ENCODE results near the gene CYP11A1. TPM values are rescaled to one million over a fixed set of nuclear protein-coding genes. Genes with fewer than 3 reads are reported as not detected.

CYP11A1 gene
- polyA plus RNA-seq, 4 donors, result 0.54 to 2.7 (median 0.73) TPM

- Histone ChIP-seq H3K36me3 (ENCODE audit: control insufficient read depth in 3 of 3, insufficient read depth in 2 of 3, low read depth in 1 of 3, low read length in 3 of 3) (no peaks in the 10 kb centered on the region), H3K4me1 (ENCODE audit: control insufficient read depth in 3 of 3, insufficient read depth in 2 of 3, low read depth in 1 of 3, low read length in 2 of 3) (peaks cover 0 to 45% (median 7%) of the 10 kb centered on the region in 3 donors), H3K4me3 (ENCODE audit: low read depth in 1 of 3, low read length in 3 of 3) (no peak overlapping the region), H3K27me3 (ENCODE audit: control insufficient read depth in 3 of 3, insufficient read depth in 3 of 3, low read length in 3 of 3) (no peaks in the 10 kb centered on the region), H3K27ac (ENCODE audit: low read depth in 1 of 3, low read length in 2 of 3) (peak overlapping the region in 1 of 3 donors; percentile 59), H3K9me3 (ENCODE audit: control insufficient read depth in 2 of 2, insufficient read depth in 1 of 2, low read depth in 1 of 2, low read length in 1 of 2) (peaks cover 0 to 4% of the 10 kb centered on the region in 2 donors)
- DNase-seq (peak in 1 of 2 donors; percentile 41), FAIRE-seq (no peak)
- 62 to 76% (median 73%) methylated on average over 6 of the region's 6 CpGs for WGBS, 3 donors
These were observed 48.9 kb downstream of the CYP11A1 start for GRCh38 chr15:74318376-74319137.

DNA sequence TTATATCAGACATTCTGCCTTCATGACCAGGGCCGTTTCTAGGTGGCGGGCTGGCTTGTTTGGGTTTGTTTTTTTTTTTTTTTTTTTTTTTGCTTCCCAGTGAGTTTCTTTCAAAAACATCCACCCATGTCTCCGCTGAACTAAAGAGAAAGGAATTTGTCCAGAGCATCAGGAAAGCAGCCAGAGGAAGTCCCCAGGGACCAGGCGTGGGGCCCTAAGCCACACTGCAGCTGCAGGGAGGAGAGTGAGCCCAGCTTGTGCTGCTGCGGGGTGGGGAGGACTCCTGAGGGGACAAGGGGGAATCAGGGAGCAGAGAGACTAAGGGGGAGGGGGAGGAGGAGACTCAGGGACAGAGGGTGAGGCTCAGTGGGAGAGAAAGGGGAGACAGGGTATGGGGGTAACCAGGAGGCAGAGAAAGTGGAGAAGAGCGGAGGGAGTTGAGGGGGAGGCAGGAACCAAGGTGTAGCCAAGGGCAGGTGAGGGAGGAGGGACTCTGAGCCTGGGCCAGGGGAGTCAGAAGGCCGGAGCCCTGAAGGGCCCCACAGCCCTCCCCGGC, 49.5 kb downstream of the CYP11A1 start:
- DNase-seq, result peak in 1 of 2 donors; percentile 44
- Histone ChIP-seq H3K36me3 (ENCODE audit: control insufficient read depth in 3 of 3, insufficient read depth in 2 of 3, low read depth in 1 of 3, low read length in 3 of 3) (no peaks in the 10 kb centered on the region), H3K27me3 (ENCODE audit: control insufficient read depth in 3 of 3, insufficient read depth in 3 of 3, low read length in 3 of 3) (peaks cover 0 to under 1% (median 0%) of the 10 kb centered on the region in 3 donors), H3K4me3 (ENCODE audit: low read depth in 1 of 3, low read length in 3 of 3) (no peak overlapping the region), H3K4me1 (ENCODE audit: control insufficient read depth in 3 of 3, insufficient read depth in 2 of 3, low read depth in 1 of 3, low read length in 2 of 3) (peaks cover 0 to 47% (median 7%) of the 10 kb centered on the region in 3 donors), H3K9me3 (ENCODE audit: control insufficient read depth in 2 of 2, insufficient read depth in 1 of 2, low read depth in 1 of 2, low read length in 1 of 2) (peaks cover 0 to 4% of the 10 kb centered on the region in 2 donors), H3K27ac (ENCODE audit: low read depth in 1 of 3, low read length in 2 of 3) (peak overlapping the region in 2 of 3 donors; percentile 6 to 59)
- FAIRE-seq, result no peak
- WGBS, 3 donors, result 45 to 57% (median 53%) methylated on average over 8 of the region's 8 CpGs

- Histone ChIP-seq H3K4me1 (ENCODE audit: control insufficient read depth in 3 of 3, insufficient read depth in 2 of 3, low read depth in 1 of 3, low read length in 2 of 3) (peaks cover 0 to 50% (median 7%) of the 10 kb centered on the region in 3 donors), H3K27me3 (ENCODE audit: control insufficient read depth in 3 of 3, insufficient read depth in 3 of 3, low read length in 3 of 3) (peaks cover 0 to 2% (median 0%) of the 10 kb centered on the region in 3 donors), H3K36me3 (ENCODE audit: control insufficient read depth in 3 of 3, insufficient read depth in 2 of 3, low read depth in 1 of 3, low read length in 3 of 3) (no peaks in the 10 kb centered on the region), H3K9me3 (ENCODE audit: control insufficient read depth in 2 of 2, insufficient read depth in 1 of 2, low read depth in 1 of 2, low read length in 1 of 2) (peaks cover 0 to 4% of the 10 kb centered on the region in 2 donors), H3K4me3 (ENCODE audit: low read depth in 1 of 3, low read length in 3 of 3) (no peak overlapping the region), H3K27ac (ENCODE audit: low read depth in 1 of 3, low read length in 2 of 3) (no peak overlapping the region)
- DNase-seq (no peak), FAIRE-seq (no peak)
- 59 to 64% (median 59%) methylated on average over 13 of the region's 13 CpGs for WGBS, 3 donors
These were observed 51.3 kb downstream of the CYP11A1 start for GRCh38 chr15:74316141-74316540.

GRCh38 chr15:74315626-74316025, 51.8 kb downstream of the CYP11A1 start:
- peak in 1 of 2 donors; percentile 17 for DNase-seq
- no peak overlapping the region for H3K27ac ChIP-seq (ENCODE audit: low read depth in 1 of 3, low read length in 2 of 3)
- peaks cover 0 to 50% (median 7%) of the 10 kb centered on the region in 3 donors for H3K4me1 ChIP-seq (ENCODE audit: control insufficient read depth in 3 of 3, insufficient read depth in 2 of 3, low read depth in 1 of 3, low read length in 2 of 3)
- no peak for FAIRE-seq
- H3K27me3 ChIP-seq (ENCODE audit: control insufficient read depth in 3 of 3, insufficient read depth in 3 of 3, low read length in 3 of 3), result peaks cover 0 to 2% (median 0%) of the 10 kb centered on the region in 3 donors
- H3K36me3 ChIP-seq (ENCODE audit: control insufficient read depth in 3 of 3, insufficient read depth in 2 of 3, low read depth in 1 of 3, low read length in 3 of 3), result no peaks in the 10 kb centered on the region
- peaks cover 0 to under 1% of the 10 kb centered on the region in 2 donors for H3K9me3 ChIP-seq (ENCODE audit: control insufficient read depth in 2 of 2, insufficient read depth in 1 of 2, low read depth in 1 of 2, low read length in 1 of 2)
- WGBS, 3 donors, result 46 to 53% (median 49%) methylated on average over 4 to 5 of the region's 5 CpGs
- H3K4me3 ChIP-seq (ENCODE audit: low read depth in 1 of 3, low read length in 3 of 3), result no peak overlapping the region

GRCh38 chr15:74314795-74315438, 52.5 kb downstream of the CYP11A1 start:
- H3K9me3 ChIP-seq (ENCODE audit: control insufficient read depth in 2 of 2, insufficient read depth in 1 of 2, low read depth in 1 of 2, low read length in 1 of 2), result no peaks in the 10 kb centered on the region
- H3K27ac ChIP-seq (ENCODE audit: low read depth in 1 of 3, low read length in 2 of 3), result peak overlapping the region in 1 of 3 donors; percentile 21
- H3K27me3 ChIP-seq (ENCODE audit: control insufficient read depth in 3 of 3, insufficient read depth in 3 of 3, low read length in 3 of 3), result peaks cover 0 to 2% (median 0%) of the 10 kb centered on the region in 3 donors
- WGBS, 3 donors, result 51 to 71% (median 59%) methylated on average over 13 of the region's 13 CpGs
- no peaks in the 10 kb centered on the region for H3K36me3 ChIP-seq (ENCODE audit: control insufficient read depth in 3 of 3, insufficient read depth in 2 of 3, low read depth in 1 of 3, low read length in 3 of 3)
- no peak overlapping the region for H3K4me3 ChIP-seq (ENCODE audit: low read depth in 1 of 3, low read length in 3 of 3)
- FAIRE-seq (no peak), DNase-seq (no peak)
- H3K4me1 ChIP-seq (ENCODE audit: control insufficient read depth in 3 of 3, insufficient read depth in 2 of 3, low read depth in 1 of 3, low read length in 2 of 3), result peaks cover 0 to 47% (median 7%) of the 10 kb centered on the region in 3 donors

DNA sequence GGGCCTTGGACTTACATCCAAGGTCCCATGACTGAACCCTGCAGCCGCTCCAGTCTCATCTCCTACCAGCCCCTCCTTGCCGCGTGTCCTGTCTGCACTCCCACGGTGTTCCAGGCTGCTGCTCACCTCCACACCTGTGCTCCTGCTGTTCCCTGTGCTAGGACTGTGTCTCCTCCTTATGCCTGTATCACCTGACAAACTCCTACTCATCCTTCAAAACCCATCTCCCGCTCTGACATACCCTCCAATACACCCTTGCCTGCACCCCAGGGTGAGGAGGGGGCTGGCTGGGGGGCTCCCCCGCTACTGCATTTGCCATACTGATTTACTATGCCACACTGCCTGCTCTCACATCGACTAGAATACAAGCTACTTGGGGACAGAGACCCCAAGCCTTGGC, 53.6 kb downstream of the CYP11A1 start:
- peaks cover 0 to 2% (median 0%) of the 10 kb centered on the region in 3 donors for H3K27me3 ChIP-seq (ENCODE audit: control insufficient read depth in 3 of 3, insufficient read depth in 3 of 3, low read length in 3 of 3)
- no peak for FAIRE-seq
- no peaks in the 10 kb centered on the region for H3K36me3 ChIP-seq (ENCODE audit: control insufficient read depth in 3 of 3, insufficient read depth in 2 of 3, low read depth in 1 of 3, low read length in 3 of 3)
- no peak overlapping the region for H3K4me3 ChIP-seq (ENCODE audit: low read depth in 1 of 3, low read length in 3 of 3)
- H3K9me3 ChIP-seq (ENCODE audit: control insufficient read depth in 2 of 2, insufficient read depth in 1 of 2, low read depth in 1 of 2, low read length in 1 of 2), result no peaks in the 10 kb centered on the region
- peaks cover 0 to 36% (median 7%) of the 10 kb centered on the region in 3 donors for H3K4me1 ChIP-seq (ENCODE audit: control insufficient read depth in 3 of 3, insufficient read depth in 2 of 3, low read depth in 1 of 3, low read length in 2 of 3)
- 66 to 86% (median 85%) methylated on average over 7 of the region's 7 CpGs for WGBS, 3 donors
- H3K27ac ChIP-seq (ENCODE audit: low read depth in 1 of 3, low read length in 2 of 3), result no peak overlapping the region
- no peak for DNase-seq

GRCh38 chr15:74312445-74313007, 54.9 kb downstream of the CYP11A1 start:
- FAIRE-seq, result no peak

More at GRCh38 chr15:74312445-74313007, 54.9 kb downstream of the CYP11A1 start:
- H3K36me3 ChIP-seq (ENCODE audit: control insufficient read depth in 3 of 3, insufficient read depth in 2 of 3, low read depth in 1 of 3, low read length in 3 of 3), result no peaks in the 10 kb centered on the region
- no peaks in the 10 kb centered on the region for H3K9me3 ChIP-seq (ENCODE audit: control insufficient read depth in 2 of 2, insufficient read depth in 1 of 2, low read depth in 1 of 2, low read length in 1 of 2)
- WGBS, 3 donors, result 17 to 65% (median 31%) methylated on average over 9 of the region's 9 CpGs
- no peak overlapping the region for H3K4me3 ChIP-seq (ENCODE audit: low read depth in 1 of 3, low read length in 3 of 3)
- peaks cover 0 to 25% (median 3%) of the 10 kb centered on the region in 3 donors for H3K4me1 ChIP-seq (ENCODE audit: control insufficient read depth in 3 of 3, insufficient read depth in 2 of 3, low read depth in 1 of 3, low read length in 2 of 3)
- DNase-seq, result peak; percentile 37 to 52
- peak overlapping the region in 1 of 3 donors; percentile 17 for H3K27ac ChIP-seq (ENCODE audit: low read depth in 1 of 3, low read length in 2 of 3)
- H3K27me3 ChIP-seq (ENCODE audit: control insufficient read depth in 3 of 3, insufficient read depth in 3 of 3, low read length in 3 of 3), result peaks cover 0 to 2% (median 0%) of the 10 kb centered on the region in 3 donors
